Hepatocyte (in vitro differentiated cells): ENCODE data around the gene RSPRY1.
"Not testable (repeated sequence)": the region's sequence is repeated elsewhere in the genome, so short reads cannot be mapped to it uniquely, and the experiment has no call there.

Experiments used
- CTCF ChIP-seq: fragments of 200-600 bp; sonication (generic); IDR thresholded peaks from 2 replicates; pipeline ENCODE4 v1.5.1; 2016; ENCODE audit warnings: antibody characterized with exemption, mild to moderate bottlenecking; ENCODE audit not compliant: poor library complexity
- EZH2 ChIP-seq: fragments of 200-600 bp; sonication (generic); IDR thresholded peaks from 2 replicates; pipeline ENCODE4 v1.6.1; 2016; ENCODE audit warnings: antibody characterized with exemption, mild to moderate bottlenecking, borderline replicate concordance
- EZH2phosphoT487 ChIP-seq: fragments of 200-600 bp; sonication (generic); IDR thresholded peaks from one replicate; pipeline ENCODE4 v1.6.1; 2018; ENCODE audit warnings: antibody characterized with exemption, mild to moderate bottlenecking, low read depth, moderate library complexity; ENCODE audit not compliant: unreplicated experiment, severe bottlenecking

DNA sequence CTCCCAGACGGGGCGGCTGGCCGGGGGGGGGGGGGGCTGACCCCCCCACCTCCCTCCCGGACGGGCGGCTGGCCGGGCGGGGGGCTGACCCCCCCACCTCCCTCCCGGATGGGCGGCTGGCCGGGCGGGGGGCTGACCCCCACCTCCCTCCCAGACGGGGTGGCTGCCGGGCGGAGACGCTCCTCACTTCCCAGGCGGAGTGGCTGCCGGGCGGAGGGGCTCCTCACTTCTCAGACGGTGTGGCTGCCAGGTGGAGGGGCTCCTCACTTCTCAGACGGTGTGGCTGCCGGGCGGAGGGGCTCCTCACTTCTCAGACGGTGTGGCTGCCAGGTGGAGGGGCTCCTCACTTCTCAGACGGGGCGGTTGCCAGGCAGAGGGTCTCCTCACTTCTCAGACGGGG lies 14.8 kb downstream of the RSPRY1 start:
- not testable (repeated sequence) for TF ChIP-seq CTCF, EZH2phosphoT487, EZH2
